Heart left ventricle (tissue), 16 donors: ENCODE data around the gene NFATC2. TPM values are rescaled to one million over a fixed set of nuclear protein-coding genes. Genes with fewer than 3 reads are reported as not detected.

ENCODE experiments used
- ATAC-seq, 4 donors: fragments of 200-7000 bp; cut with Tn5 transposase; one replicate each; pipeline ENCODE4 v1.9.1; 2020 to 2022; ENCODE audit warnings: moderate library complexity in 4 of 4, mild to moderate bottlenecking in 3 of 4, moderate number of reproducible peaks in 1 of 4
- DNase-seq, 5 donors: peaks; one replicate each; pipeline ENCODE4 v3.0.0-alpha.2; 2020
- H3K27ac ChIP-seq, 12 donors: fragments of 200-600 bp; sonication (generic) in 4 of 12; one replicate each; pipeline versions ENCODE4 v1.5.0 to v1.8.0; 2016 to 2022; ENCODE audit warnings: mild to moderate bottlenecking in 2 of 12
- H3K27me3 ChIP-seq, 9 donors: fragments of 200-600 bp; sonication (generic) in 2 of 9; one replicate each; pipeline versions ENCODE4 v1.5.1 to v1.8.0; 2016 to 2022; ENCODE audit warnings: mild to moderate bottlenecking in 3 of 9
- H3K36me3 ChIP-seq, 9 donors: fragments of 200-600 bp; sonication (generic) in 2 of 9; one replicate each; pipeline versions ENCODE4 v1.5.0 to v1.8.0; 2018 to 2022; ENCODE audit warnings: mild to moderate bottlenecking in 2 of 9
- H3K4me1 ChIP-seq, 12 donors: fragments of 200-600 bp; sonication (generic) in 4 of 12; one replicate each; pipeline versions ENCODE4 v1.5.0 to v1.8.0; 2016 to 2022; ENCODE audit warnings: mild to moderate bottlenecking in 3 of 12
- H3K4me3 ChIP-seq, 12 donors: fragments of 200-600 bp; sonication (generic) in 4 of 12; one replicate each; pipeline versions ENCODE4 v1.5.0 to v1.8.0; 2017 to 2022; ENCODE audit warnings: mild to moderate bottlenecking in 9 of 12, moderate library complexity in 4 of 12
- H3K9me3 ChIP-seq, 12 donors: fragments of 200-600 bp; sonication (generic) in 4 of 12; one replicate each; pipeline versions ENCODE4 v1.5.0 to v1.8.0; 2016 to 2022; ENCODE audit warnings: mild to moderate bottlenecking in 1 of 12
- POLR2A ChIP-seq, 2 donors: fragments of 450-650 bp; IDR thresholded peaks; one replicate each; pipeline ENCODE4 v1.6.1; 2017; ENCODE audit warnings: antibody characterized with exemption in 2 of 2, mild to moderate bottlenecking in 2 of 2, moderate library complexity in 2 of 2
- WGBS, 4 donors: extraction: QIAGEN DNeasy Blood & Tissue Kit in 2 of 4; methylation state at CpG; one replicate each; pipeline versions ENCODE4 v1.1.5 to v1.1.7; 2013 to 2018; 5-methylcytosine and 5-hydroxymethylcytosine counted together
- intact Hi-C, 10 donors: fragments of 100-400 bp; cut with DNase I; formaldehyde crosslinking; loops; one replicate each; pipeline versions ENCODE4 v1.11.1 to v1.14.2; 2022
- polyA plus RNA-seq, 2 donors: library from polyadenylated mRNA; stranded (reverse); fragments of 200-250 nt; gene quantifications; one replicate each; pipeline ENCODE4 v1.2.3, GENCODE V29; 2013
- total RNA-seq, 9 donors: library from RNA; depleted of rRNA in 2 of 9; stranded (reverse); fragments of >200 nt in 2 of 9; fragmentation: NEBNext Ultra II Directional in 3 of 9; extraction: Animal tissue kit (Norgen Biotek cat#: 25700) in 3 of 9; gene quantifications; one replicate each; pipeline versions ENCODE4 v1.1.0 to v1.2.4, GENCODE V29; 2016 to 2023
- TF ChIP-seq, protein P1 (sequence below), 12 donors: fragments of 200-600 bp; sonication (generic) in 4 of 12; IDR thresholded peaks; one replicate each; pipeline versions ENCODE4 v1.5.0 to v1.8.0; 2018 to 2022; ENCODE audit warnings: antibody characterized with exemption in 12 of 12, mild to moderate bottlenecking in 5 of 12
- donor health status: ischemic (EF 13 %, LVEDD 7.1; RV severe dilation, severe dysfunction).
- donor health status: healthy with polysubstance abuse.
- donor health status: DM: no; HTN: yes; CAD: no.
- donor health status: DM: no; HTN: no; CAD: no.
- donor health status: ischemic (EF 25% LVEDD 6.9; RV normal size, moderate dysfunction).
- donor health status: ischemic (EF 25% LVEDD 5.7; RV mildly dilated, moderate dysfunction).
- donor health status: healthy.
- donor health status: DM: yes; HTN: yes; CAD: no.
- donor health status: ischemic (EF 35%, LVEDD 5.7; RV mildly dilated, moderate dysfunction).
- donor health status: nonischemic (EF 11% LVEDD 7.7; RV severe dilation, severe dysfunction).
- donor health status: DM: yes; HTN: yes; CAD: no.
- donor health status: PGD.
- donor health status: ischemic (EF 29% LVEDD 5.4; RV normal size, mild dysfunction).
- donor health status: nonischemic (EF 23%, LVEDD 6.1; RV moderate dilation, normal function).

Gene NFATC2
- total and polyA plus RNA-seq, 11 donors = 0.76 to 7.6 (median 3.2) TPM

- intact Hi-C loops = no loop called here
- no peak overlapping the region for H3K4me3 ChIP-seq
- TF ChIP-seq POLR2A (IDR thresholded peaks at IDR 0.05) = no peak
- TF ChIP-seq, protein P1, sequence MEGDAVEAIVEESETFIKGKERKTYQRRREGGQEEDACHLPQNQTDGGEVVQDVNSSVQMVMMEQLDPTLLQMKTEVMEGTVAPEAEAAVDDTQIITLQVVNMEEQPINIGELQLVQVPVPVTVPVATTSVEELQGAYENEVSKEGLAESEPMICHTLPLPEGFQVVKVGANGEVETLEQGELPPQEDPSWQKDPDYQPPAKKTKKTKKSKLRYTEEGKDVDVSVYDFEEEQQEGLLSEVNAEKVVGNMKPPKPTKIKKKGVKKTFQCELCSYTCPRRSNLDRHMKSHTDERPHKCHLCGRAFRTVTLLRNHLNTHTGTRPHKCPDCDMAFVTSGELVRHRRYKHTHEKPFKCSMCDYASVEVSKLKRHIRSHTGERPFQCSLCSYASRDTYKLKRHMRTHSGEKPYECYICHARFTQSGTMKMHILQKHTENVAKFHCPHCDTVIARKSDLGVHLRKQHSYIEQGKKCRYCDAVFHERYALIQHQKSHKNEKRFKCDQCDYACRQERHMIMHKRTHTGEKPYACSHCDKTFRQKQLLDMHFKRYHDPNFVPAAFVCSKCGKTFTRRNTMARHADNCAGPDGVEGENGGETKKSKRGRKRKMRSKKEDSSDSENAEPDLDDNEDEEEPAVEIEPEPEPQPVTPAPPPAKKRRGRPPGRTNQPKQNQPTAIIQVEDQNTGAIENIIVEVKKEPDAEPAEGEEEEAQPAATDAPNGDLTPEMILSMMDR (IDR thresholded peaks at IDR 0.05) = no peak
- H3K36me3 ChIP-seq = peaks cover 0 to 5% (median 0%) of the 10 kb centered on the region in 9 donors
- H3K27ac ChIP-seq = no peak overlapping the region
- WGBS, 4 donors = 92 to 99% (median 94%) methylated on average over 3 of the region's 3 CpGs
- H3K27me3 ChIP-seq = no peaks in the 10 kb centered on the region
- no peak for DNase-seq
- H3K4me1 ChIP-seq = peaks cover 0 to 39% (median 4%) of the 10 kb centered on the region in 12 donors
- no peak for ATAC-seq
- no peaks in the 10 kb centered on the region for H3K9me3 ChIP-seq
Measured at GRCh38 chr20:51420805-51421204, 121.7 kb downstream of the NFATC2 start.

GRCh38 chr20:51420111-51420510 lies 122.4 kb downstream of the NFATC2 start:
- no peak for ATAC-seq
- no peak for TF ChIP-seq POLR2A (IDR thresholded peaks at IDR 0.05)
- TF ChIP-seq, protein P1 (IDR thresholded peaks at IDR 0.05) = no peak

GRCh38 chr20:51419646-51420045 lies 122.9 kb downstream of the NFATC2 start:
- Histone ChIP-seq H3K4me3 (no peak overlapping the region), H3K9me3 (no peaks in the 10 kb centered on the region), H3K27ac (no peak overlapping the region), H3K4me1 (peaks cover 0 to 49% (median 4%) of the 10 kb centered on the region in 12 donors), H3K27me3 (no peaks in the 10 kb centered on the region), H3K36me3 (no peaks in the 10 kb centered on the region)
- WGBS, 4 donors = 67 to 73% (median 69%) methylated on average over 4 of the region's 4 CpGs
- no peak for TF ChIP-seq POLR2A (IDR thresholded peaks at IDR 0.05)
- TF ChIP-seq, protein P1 (IDR thresholded peaks at IDR 0.05) = no peak
- intact Hi-C loops = no loop called here
- no peak for DNase-seq
- ATAC-seq = no peak

More at GRCh38 chr20:51420111-51420510, 122.4 kb downstream of the NFATC2 start:
- peaks cover 0 to 1% (median 0%) of the 10 kb centered on the region in 9 donors for H3K36me3 ChIP-seq
- no peaks in the 10 kb centered on the region for H3K9me3 ChIP-seq
- no peaks in the 10 kb centered on the region for H3K27me3 ChIP-seq
- intact Hi-C loops = no loop called here
- 38 to 47% (median 39%) methylated on average over 1 of the region's 1 CpG for WGBS, 4 donors
- H3K4me1 ChIP-seq = peaks cover 0 to 44% (median 4%) of the 10 kb centered on the region in 12 donors
- DNase-seq = no peak
- peak overlapping the region in 1 of 12 donors; percentile 18 for H3K27ac ChIP-seq
- no peak overlapping the region for H3K4me3 ChIP-seq

DNA sequence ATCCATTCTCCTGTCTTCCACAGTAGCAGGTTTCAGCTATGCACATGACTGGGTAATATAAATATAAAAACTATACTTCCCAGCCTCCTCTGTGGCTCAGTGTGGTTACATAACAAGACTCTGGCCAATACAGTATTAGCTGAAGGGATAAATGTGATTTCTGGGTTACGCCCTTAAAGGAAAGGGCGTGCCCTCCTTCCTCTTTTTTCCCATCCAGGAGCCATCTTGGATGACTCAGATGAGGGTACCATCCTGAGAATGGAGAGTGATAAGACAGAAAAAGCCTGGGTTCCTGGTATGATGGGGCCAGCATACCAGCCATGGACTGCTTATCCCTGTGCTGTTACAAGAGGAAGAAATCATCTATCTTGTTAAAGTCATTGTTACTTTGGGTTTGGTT lies 123.3 kb downstream of the NFATC2 start:
- TF ChIP-seq, protein P1 (IDR thresholded peaks at IDR 0.05) = no peak
- no peak for TF ChIP-seq POLR2A (IDR thresholded peaks at IDR 0.05)
- DNase-seq (no peak), ATAC-seq (peak in 1 of 4 donors; percentile 12)
- no peak overlapping the region for H3K27ac ChIP-seq
- intact Hi-C loops = no loop called here
- H3K27me3 ChIP-seq = no peaks in the 10 kb centered on the region
- H3K4me1 ChIP-seq = peaks cover 0 to 53% (median 4%) of the 10 kb centered on the region in 12 donors
- H3K4me3 ChIP-seq = no peak overlapping the region
- 83 to 90% (median 86%) methylated on average over 2 of the region's 2 CpGs for WGBS, 4 donors
- H3K9me3 ChIP-seq = no peaks in the 10 kb centered on the region
- no peaks in the 10 kb centered on the region for H3K36me3 ChIP-seq
